DOHH2 (cell line): ENCODE measurements around the gene PELI2.

Source experiments
- H3F3A ChIP-seq: fragments of 200-600 bp; sonication (generic), shearing (Covaris generic); 2 replicates; pipeline ENCODE4 v1.6.0; 2016; ENCODE audit warnings: antibody characterized with exemption, mild to moderate bottlenecking; ENCODE audit not compliant: control insufficient read depth, insufficient read depth
- H3K27ac ChIP-seq: fragments of 200-600 bp; sonication (generic); 2 replicates; pipeline ENCODE4 v1.5.1; 2014; ENCODE audit warnings: low read depth, mild to moderate bottlenecking, low read length, moderate library complexity
- H3K27me3 ChIP-seq: fragments of 200-600 bp; sonication (generic); 2 replicates; pipeline ENCODE4 v1.6.1; 2014; ENCODE audit warnings: mild to moderate bottlenecking, low read length, mixed read lengths; ENCODE audit not compliant: control insufficient read depth
- H3K36me3 ChIP-seq: fragments of 200-600 bp; sonication (generic); 2 replicates; pipeline ENCODE4 v1.6.1; 2014; ENCODE audit warnings: mild to moderate bottlenecking, low read length, moderate library complexity, mixed read lengths; ENCODE audit not compliant: control insufficient read depth
- H3K4me1 ChIP-seq: fragments of 200-600 bp; sonication (generic); 2 replicates; pipeline ENCODE4 v1.6.1; 2014; ENCODE audit warnings: mild to moderate bottlenecking, low read length, mixed read lengths; ENCODE audit not compliant: control insufficient read depth
- H3K4me2 ChIP-seq: fragments of 200-600 bp; sonication (generic); 2 replicates; pipeline ENCODE4 v1.6.0; 2014; ENCODE audit warnings: mild to moderate bottlenecking, low read length, moderate library complexity
- H3K4me3 ChIP-seq: fragments of 200-600 bp; sonication (generic); 2 replicates; pipeline ENCODE4 v1.5.1; 2014; ENCODE audit warnings: mild to moderate bottlenecking, low read length, mixed read lengths
- H3K79me2 ChIP-seq: fragments of 200-600 bp; sonication (generic); 2 replicates; pipeline ENCODE4 v1.6.1; 2014; ENCODE audit warnings: mild to moderate bottlenecking, low read length, mixed read lengths; ENCODE audit not compliant: control insufficient read depth
- H3K9me2 ChIP-seq: fragments of 200-600 bp; sonication (generic); replicated peaks from 2 replicates; pipeline ENCODE4 v1.6.1; 2014; ENCODE audit warnings: mild to moderate bottlenecking, low read length, mixed read lengths; ENCODE audit not compliant: control insufficient read depth
- H3K9me3 ChIP-seq: fragments of 200-600 bp; sonication (generic); 2 replicates; pipeline ENCODE4 v1.6.1; 2014; ENCODE audit warnings: antibody characterized with exemption, low read length, mixed read lengths; ENCODE audit not compliant: control insufficient read depth, insufficient read depth
- H4K20me1 ChIP-seq: fragments of 200-600 bp; sonication (generic); 2 replicates; pipeline ENCODE4 v1.6.0; 2014; ENCODE audit warnings: low read depth, mild to moderate bottlenecking, antibody characterized with exemption, low read length, moderate library complexity; ENCODE audit not compliant: control insufficient read depth, insufficient read depth
- CTCF ChIP-seq: fragments of 200-600 bp; sonication (generic); IDR thresholded peaks from one replicate; pipeline ENCODE4 v1.5.1; 2014; ENCODE audit warnings: antibody characterized with exemption, mild to moderate bottlenecking, low read depth, low read length; ENCODE audit not compliant: poor library complexity, severe bottlenecking
- EZH2phosphoT487 ChIP-seq: fragments of 200-600 bp; sonication (generic); IDR thresholded peaks from 2 replicates; pipeline ENCODE4 v1.6.1; 2017; ENCODE audit warnings: borderline replicate concordance, mild to moderate bottlenecking, antibody characterized with exemption, low read length, moderate library complexity, mixed read lengths

The PELI2 gene

DNA sequence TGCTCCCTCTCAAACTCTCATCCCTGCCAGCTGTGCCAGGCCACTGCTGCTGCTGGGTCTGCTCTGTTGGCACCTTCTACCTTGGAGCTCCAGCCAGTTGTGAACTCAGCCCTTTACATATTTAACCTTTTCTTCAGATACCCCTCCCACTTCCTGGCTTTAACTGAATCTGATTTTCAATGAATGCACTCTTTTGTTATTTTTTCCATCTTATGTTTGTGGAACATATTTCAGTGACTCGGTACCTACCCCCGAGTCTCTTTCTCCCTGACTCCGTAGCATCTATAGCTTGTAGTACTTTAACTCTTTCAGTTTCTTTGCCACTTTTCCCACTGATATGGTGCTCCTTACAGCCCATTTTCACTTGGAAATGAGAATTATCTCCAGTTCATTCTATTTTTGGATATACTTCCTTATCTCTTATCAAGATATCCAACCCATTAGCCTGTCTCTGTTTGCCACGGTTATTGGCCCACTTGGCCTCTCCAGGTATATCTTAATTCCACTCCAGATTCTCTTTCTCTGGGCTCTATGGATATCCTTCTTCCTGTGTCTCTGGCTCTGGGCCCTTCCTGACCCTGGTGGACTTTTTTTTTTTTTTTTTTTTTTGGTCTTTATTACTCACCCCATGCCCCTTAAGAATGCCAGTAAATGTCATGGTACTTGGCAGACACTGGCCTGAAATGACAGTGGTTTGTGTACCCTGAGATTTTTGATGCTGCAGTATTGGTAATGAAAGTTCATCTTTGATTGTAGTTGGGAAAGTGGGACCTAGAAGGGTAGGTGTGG lies 62.7 kb downstream of the PELI2 start:
- H3K9me3 ChIP-seq: no peaks in the 10 kb centered on the region
- TF ChIP-seq EZH2phosphoT487 (no peak), CTCF (no peak)
- H4K20me1 ChIP-seq: no peaks in the 10 kb centered on the region
- no peaks in the 10 kb centered on the region for H3F3A ChIP-seq
- no peaks in the 10 kb centered on the region for H3K9me2 ChIP-seq
- H3K4me3 ChIP-seq: no peak overlapping the region
- no peak overlapping the region for H3K4me2 ChIP-seq
- no peaks in the 10 kb centered on the region for H3K36me3 ChIP-seq
- H3K79me2 ChIP-seq: no peaks in the 10 kb centered on the region
- no peak overlapping the region for H3K27ac ChIP-seq
- H3K27me3 ChIP-seq: peaks cover 4% of the 10 kb centered on the region; the same call in 1 of the 2 replicates
- no peaks in the 10 kb centered on the region for H3K4me1 ChIP-seq

DNA sequence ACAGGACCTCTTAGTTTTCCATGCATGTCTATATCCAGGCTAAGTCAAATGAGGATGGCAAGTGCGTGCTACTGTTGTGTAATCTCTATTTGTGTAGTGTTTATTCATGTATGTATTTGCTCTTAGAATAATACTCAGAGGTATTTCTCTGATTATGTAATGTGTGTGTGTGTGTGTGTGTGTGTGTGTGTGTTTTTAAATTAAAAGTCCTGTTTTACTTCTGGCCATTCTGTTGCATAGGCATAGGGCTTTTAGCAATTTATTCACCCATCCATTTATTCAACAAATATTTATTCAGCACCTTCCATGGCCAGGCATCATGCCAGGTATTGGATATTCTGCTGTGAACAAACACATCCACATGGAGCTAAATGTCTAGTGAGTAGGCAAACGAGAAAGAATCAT lies 63.5 kb downstream of the PELI2 start:
- H3K27me3 ChIP-seq: peaks cover 4% of the 10 kb centered on the region; the same call in 1 of the 2 replicates
- H3K4me1 ChIP-seq: no peaks in the 10 kb centered on the region
- H3K79me2 ChIP-seq: no peaks in the 10 kb centered on the region
- H3K27ac ChIP-seq: no peak overlapping the region
- H3K9me2 ChIP-seq: no peaks in the 10 kb centered on the region
- H3K36me3 ChIP-seq: no peaks in the 10 kb centered on the region
- H3K4me2 ChIP-seq: no peak overlapping the region
- no peaks in the 10 kb centered on the region for H3K9me3 ChIP-seq
- no peaks in the 10 kb centered on the region for H3F3A ChIP-seq
- H3K4me3 ChIP-seq: no peak overlapping the region
- TF ChIP-seq EZH2phosphoT487 (no peak), CTCF (no peak)
- H4K20me1 ChIP-seq: no peaks in the 10 kb centered on the region

DNA sequence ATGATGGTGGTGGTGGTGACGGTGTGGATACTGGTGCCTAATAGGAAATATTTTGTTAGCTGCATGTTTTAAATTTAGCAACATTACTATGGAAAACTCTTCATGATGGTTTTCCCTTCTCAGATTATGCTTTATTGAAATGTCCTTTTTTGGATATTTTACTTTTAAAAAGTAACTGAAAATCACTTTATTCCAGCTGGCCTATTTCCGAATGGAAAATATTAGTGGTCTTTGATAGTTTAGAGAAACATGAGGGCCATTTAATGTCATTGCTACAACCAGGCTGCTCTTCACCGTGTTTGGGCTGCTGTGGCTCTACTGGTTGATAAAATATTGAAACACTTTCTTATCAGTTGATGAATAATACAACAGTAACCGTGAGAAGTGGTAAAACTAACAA lies 64.2 kb downstream of the PELI2 start:
- Histone ChIP-seq H3K4me1 (no peaks in the 10 kb centered on the region), H3K27ac (no peak overlapping the region), H4K20me1 (no peaks in the 10 kb centered on the region), H3F3A (no peaks in the 10 kb centered on the region), H3K27me3 (peaks cover 4% of the 10 kb centered on the region; the same call in 1 of the 2 replicates), H3K4me3 (no peak overlapping the region), H3K4me2 (no peak overlapping the region), H3K9me2 (no peaks in the 10 kb centered on the region), H3K79me2 (no peaks in the 10 kb centered on the region), H3K9me3 (no peaks in the 10 kb centered on the region), H3K36me3 (no peaks in the 10 kb centered on the region)
- TF ChIP-seq EZH2phosphoT487 (no peak), CTCF (no peak)
